HG02840 (cell line): ENCODE results near the gene FBXL20.
"Not testable (repeated sequence)": the region's sequence is repeated elsewhere in the genome, so short reads cannot be mapped to it uniquely, and the experiment has no call there.

Experiments
- ATAC-seq: cut with Tn5 transposase; IDR thresholded peaks from one replicate; pipeline ENCODE4 v1.9.1; 2021; ENCODE audit warnings: mild to moderate bottlenecking, moderate library complexity, moderate number of reproducible peaks; ENCODE audit not compliant: unreplicated experiment, low FRiP score

The FBXL20 gene

GRCh38 chr17:39334008-39334744 is 67.2 kb downstream of the FBXL20 start:
- ATAC-seq = not testable (repeated sequence)

GRCh38 chr17:39332092-39332491 is 69.3 kb downstream of the FBXL20 start:
- ATAC-seq = no peak

GRCh38 chr17:39328815-39329214 is 72.6 kb downstream of the FBXL20 start:
- ATAC-seq = no peak

GRCh38 chr17:39327109-39327508 is 74.3 kb downstream of the FBXL20 start:
- ATAC-seq = no peak

GRCh38 chr17:39325528-39326240 is 75.7 kb downstream of the FBXL20 start:
- no peak for ATAC-seq

- ATAC-seq = no peak
Measured at GRCh38 chr17:39318636-39319035, 82.8 kb downstream of the FBXL20 start.

GRCh38 chr17:39306509-39307212 is 94.8 kb downstream of the FBXL20 start:
- no peak for ATAC-seq

- no peak for ATAC-seq
Measured at GRCh38 chr17:39305978-39306377, 95.4 kb downstream of the FBXL20 start.

- ATAC-seq = no peak
Measured at GRCh38 chr17:39304188-39304587, 97.2 kb downstream of the FBXL20 start.

GRCh38 chr17:39294060-39294459 is 107.4 kb downstream of the FBXL20 start:
- no peak for ATAC-seq

- ATAC-seq = not testable (repeated sequence)
Measured at GRCh38 chr17:39292546-39292945, 108.9 kb downstream of the FBXL20 start.

GRCh38 chr17:39286513-39286912 is 114.9 kb downstream of the FBXL20 start:
- ATAC-seq = not testable (repeated sequence)

- no peak for ATAC-seq
Measured at GRCh38 chr17:39284685-39285084, 116.7 kb downstream of the FBXL20 start.

- ATAC-seq = no peak
Measured at GRCh38 chr17:39283896-39284295, 117.5 kb downstream of the FBXL20 start.

- ATAC-seq = no peak
Measured at GRCh38 chr17:39283098-39283497, 118.3 kb downstream of the FBXL20 start.

GRCh38 chr17:39281806-39282205 is 119.6 kb downstream of the FBXL20 start:
- ATAC-seq = no peak

GRCh38 chr17:39278246-39278645 is 123.2 kb downstream of the FBXL20 start:
- not testable (repeated sequence) for ATAC-seq

GRCh38 chr17:39277110-39277509 is 124.3 kb downstream of the FBXL20 start:
- ATAC-seq = no peak

- ATAC-seq = no peak
Measured at GRCh38 chr17:39276113-39276512, 125.3 kb downstream of the FBXL20 start.

GRCh38 chr17:39271546-39271945 is 129.9 kb downstream of the FBXL20 start:
- no peak for ATAC-seq

- ATAC-seq = no peak
Measured at GRCh38 chr17:39270923-39271322, 130.5 kb downstream of the FBXL20 start.
